GM12878 (cell line): ENCODE results near the gene LAMA5. TPM values are rescaled to one million over a fixed set of nuclear protein-coding genes. Genes with fewer than 3 reads are reported as not detected.

Experiments
- BCL3 ChIP-seq: IDR thresholded peaks from 2 replicates; pipeline ENCODE4 v1.6.1; 2011; ENCODE audit warnings: borderline replicate concordance, low read depth, mild to moderate bottlenecking, moderate library complexity, low read length; ENCODE audit not compliant: insufficient read depth, poor library complexity, severe bottlenecking
- BCLAF1 ChIP-seq: fragments of 450-650 bp; IDR thresholded peaks from 2 replicates; pipeline ENCODE4 v1.6.1; 2017; ENCODE audit warnings: antibody characterized with exemption, mild to moderate bottlenecking, moderate library complexity
- BMI1 ChIP-seq: fragments of 450-650 bp; IDR thresholded peaks from 2 replicates; pipeline ENCODE4 v1.6.1; 2016; ENCODE audit warnings: mild to moderate bottlenecking, moderate library complexity, borderline replicate concordance
- CBX3 ChIP-seq: fragments of 200-600 bp; sonication (generic); IDR thresholded peaks from 2 replicates; pipeline ENCODE4 v1.6.1; 2016; ENCODE audit warnings: low read depth, borderline replicate concordance
- CHD1 ChIP-seq: IDR thresholded peaks from 2 replicates; pipeline ENCODE4 v1.6.1; 2012; ENCODE audit warnings: low read depth, low read length, improper control_type of control experiment
- EGR1 ChIP-seq, 2 experiments: IDR thresholded peaks; 1 replicate in 1 of 2; 2 replicates in 1 of 2; pipeline ENCODE4 v1.6.1; 2011 to 2012; ENCODE audit warnings: low read depth in 2 of 2, low read length in 2 of 2, borderline replicate concordance in 1 of 2, mild to moderate bottlenecking in 1 of 2, moderate library complexity in 1 of 2
- ESRRA ChIP-seq: IDR thresholded peaks from 2 replicates; pipeline ENCODE4 v1.6.1; 2012; ENCODE audit warnings: mild to moderate bottlenecking, low read length, improper control_type of control experiment
- MTA2 ChIP-seq: fragments of 450-650 bp; IDR thresholded peaks from 2 replicates; pipeline ENCODE4 v1.6.1; 2016; ENCODE audit warnings: low read depth, mild to moderate bottlenecking, moderate library complexity
- NFIC ChIP-seq: IDR thresholded peaks from 2 replicates; pipeline ENCODE4 v1.6.1; 2012; ENCODE audit warnings: low read depth, mild to moderate bottlenecking, inconsistent platforms, low read length, moderate library complexity
- NKRF ChIP-seq: fragments of 450-650 bp; conservative IDR thresholded peaks from 2 replicates; pipeline ENCODE4 v1.6.1; 2017; ENCODE audit warnings: mild to moderate bottlenecking, moderate library complexity
- NRF1 ChIP-seq: conservative IDR thresholded peaks from 2 replicates; pipeline ENCODE4 v1.6.1; 2011; ENCODE audit warnings: mild to moderate bottlenecking, low read depth, low read length, improper control_type of control experiment
- RELA ChIP-seq: fragments of 450-650 bp; IDR thresholded peaks from 2 replicates; pipeline ENCODE4 v1.8.0; 2014; ENCODE audit warnings: borderline replicate concordance; ENCODE audit not compliant: partially characterized antibody
- SREBF1 ChIP-seq: IDR thresholded peaks from 2 replicates; pipeline ENCODE4 v1.6.1; 2012; ENCODE audit warnings: mild to moderate bottlenecking, low read length
- SREBF2 ChIP-seq: IDR thresholded peaks from 2 replicates; pipeline ENCODE4 v1.6.1; 2012; ENCODE audit warnings: mild to moderate bottlenecking, low read length
- TARDBP ChIP-seq: IDR thresholded peaks from 2 replicates; pipeline ENCODE4 v1.6.1; 2016; ENCODE audit warnings: borderline replicate concordance
- ZNF24 ChIP-seq: fragments of 450-650 bp; IDR thresholded peaks from 2 replicates; pipeline ENCODE4 v1.6.1; 2017; ENCODE audit warnings: antibody characterized with exemption, mild to moderate bottlenecking
- ZNF274 ChIP-seq: IDR thresholded peaks from one replicate; pipeline ENCODE4 v1.8.0; 2011; ENCODE audit not compliant: insufficient read length, insufficient read depth
- ZNF384 ChIP-seq: IDR thresholded peaks from 2 replicates; pipeline ENCODE4 v1.6.1; 2012; ENCODE audit warnings: low read depth, mild to moderate bottlenecking, low read length, improper control_type of control experiment, borderline replicate concordance
- ZNF592 ChIP-seq: fragments of 450-650 bp; IDR thresholded peaks from 2 replicates; pipeline ENCODE4 v1.6.1; 2017; ENCODE audit warnings: mild to moderate bottlenecking, moderate library complexity
- polyA plus RNA-seq, 11 experiments: library from polyadenylated mRNA; depleted of rRNA in 4 of 11; unstranded in 6 of 11; stranded (reverse) in 5 of 11; fragments of >200 nt; fragmentation: Nextera tagmentation in 4 of 11; fragmentation: Illumina TruSeq in 1 of 11; extraction: Ambion mirVana in 4 of 11; extraction: Trizol in 1 of 11; gene quantifications; 1 replicate in 1 of 11; 2 replicates in 10 of 11; pipeline versions ENCODE4 v1.2.1 to v1.2.3, GENCODE V29; 2011 to 2016; ENCODE audit warnings: inconsistent platforms in 2 of 11, missing spikeins in 2 of 11, low read depth in 1 of 11
- total RNA-seq, 4 experiments: library from RNA; depleted of rRNA in 3 of 4; stranded (reverse); fragments of >200 nt in 3 of 4; fragmentation: Illumina TruSeq in 1 of 4; extraction: Trizol in 1 of 4; gene quantifications; 2 replicates each; pipeline versions ENCODE4 v1.2.1 to v1.2.3, GENCODE V29; 2013 to 2021

LAMA5 gene
- total and polyA plus RNA-seq, 10 of the 15 experiments (the other 5 are each of a cell fraction or from before 2014, with no cell fraction given): 0.09 to 3.1 (median 1.6) TPM; not detected in 3

- TF ChIP-seq BCLAF1 (no peak), BMI1 (no peak), NKRF (peak; percentile 80), ZNF384 (no peak), ZNF592 (no peak), BCL3 (peak; percentile 49), ZNF274 (no peak), SREBF1 (peak; percentile 58), NFIC (no peak), ESRRA (no peak), RELA (peak; percentile 44), NRF1 (peak; percentile 68), ZNF24 (no peak), CBX3 (no peak), CHD1 (no peak), MTA2 (peak; percentile 71; the same call in 1 of the 2 replicates), EGR1 (IDR thresholded peaks at IDR 0.05; ENCODE audit: borderline replicate concordance in 1 of 2, low read depth in 2 of 2, low read length in 2 of 2) (peak in 1 of 2 experiments; percentile 47; a peak in 1 of 3 replicates), TARDBP (no peak), SREBF2 (peak; percentile 65)
Measured at GRCh38 chr20:62386383-62387218, 19.5 kb upstream of the LAMA5 start, which contains the start of gene RPS21 (continued).
